Limb (tissue), 2 donors: ENCODE data around the gene FBN3.
"Not testable (repeated sequence)": the region's sequence is repeated elsewhere in the genome, so short reads cannot be mapped to it uniquely, and the experiment has no call there.

Experiments used
- DNase-seq, 2 donors: peaks; one replicate each; pipeline ENCODE4 v3.0.0-alpha.2; 2016; ENCODE audit errors: extremely low spot score in 2 of 2

The FBN3 gene

DNA sequence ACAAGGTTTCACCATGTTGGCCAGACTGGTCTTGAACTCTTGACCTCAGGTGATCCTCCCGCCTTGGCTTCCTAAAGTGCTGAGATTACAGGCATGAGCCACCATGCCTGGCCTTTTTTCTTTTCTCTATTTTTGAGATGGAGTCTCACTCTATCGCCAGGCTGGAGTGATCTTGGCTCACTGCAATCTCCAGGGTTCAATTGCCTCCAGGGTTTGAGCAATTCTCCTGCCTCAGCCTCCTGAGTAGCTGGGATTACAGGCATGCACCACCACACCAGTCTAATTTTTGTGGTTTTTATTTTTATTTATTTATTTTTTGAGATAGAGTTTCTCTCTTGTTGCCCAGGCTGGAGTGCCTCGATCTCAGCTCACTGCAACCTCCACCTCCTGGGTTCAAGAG is 125.1 kb downstream of the FBN3 start:
- DNase-seq, result not testable (repeated sequence)

- DNase-seq, result no peak
These were observed 126.0 kb downstream of the FBN3 start for GRCh38 chr19:8023371-8023770.

DNA sequence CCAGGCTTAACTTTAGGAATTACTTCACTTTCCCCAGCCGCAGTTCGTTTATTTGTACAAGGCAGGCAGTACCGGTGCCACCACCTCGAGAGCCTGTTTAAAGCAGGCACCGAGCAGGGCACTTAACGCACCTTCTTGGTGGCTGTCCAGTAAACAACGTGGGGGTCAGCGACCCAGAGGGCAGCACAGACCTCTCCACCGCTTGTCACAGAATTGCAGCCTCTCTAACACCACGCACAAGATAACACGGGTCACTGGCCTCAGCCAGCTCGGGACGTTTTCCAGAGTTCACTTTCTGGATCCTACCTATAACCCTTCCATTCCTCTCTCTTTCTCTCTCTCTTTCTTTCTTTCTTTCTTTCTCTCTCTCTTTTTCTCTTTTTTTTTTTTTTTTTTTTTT is 127.1 kb downstream of the FBN3 start:
- no peak for DNase-seq

GRCh38 chr19:8021374-8021773 is 128.0 kb downstream of the FBN3 start:
- DNase-seq, result no peak

DNA sequence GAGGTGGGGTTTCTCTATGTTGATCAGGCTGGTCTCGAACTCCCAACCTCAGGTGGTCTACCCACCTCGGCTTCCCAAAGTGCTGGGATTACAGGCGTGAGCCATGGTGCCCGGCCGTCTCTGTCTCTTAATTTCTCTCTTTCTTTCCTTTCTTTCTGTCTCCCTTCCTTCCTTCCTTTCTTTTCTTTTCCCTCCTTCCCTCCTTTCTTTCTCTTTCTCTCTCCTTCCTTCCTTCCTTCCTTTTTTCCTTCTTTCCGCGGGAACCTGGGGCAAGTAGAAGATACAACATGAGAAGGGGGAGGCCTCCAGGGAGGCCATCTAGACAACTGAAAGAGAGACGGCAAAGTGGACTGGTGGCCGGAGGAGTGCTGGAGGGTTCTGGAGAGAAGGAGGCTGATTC is 128.7 kb downstream of the FBN3 start:
- DNase-seq, result no peak

- DNase-seq, result no peak
These were observed 131.6 kb downstream of the FBN3 start for GRCh38 chr19:8017808-8018207.
